Esophagus muscularis mucosa (tissue), 4 donors: ENCODE data around the gene KLF12. TPM values are rescaled to one million over a fixed set of nuclear protein-coding genes. Genes with fewer than 3 reads are reported as not detected.

Experiments used
- DNase-seq: peaks from one replicate; pipeline ENCODE4 v3.0.0-alpha.2; 2017; ENCODE audit errors: extremely low spot score
- H3K27ac ChIP-seq, 4 donors: fragments of 200-600 bp; sonication (generic); replicated peaks in 1 of 4; 1 replicate in 3 of 4; 2 replicates in 1 of 4; pipeline ENCODE4 v1.5.1; 2016 to 2019; ENCODE audit warnings: mild to moderate bottlenecking in 1 of 4
- H3K27me3 ChIP-seq, 4 donors: fragments of 200-600 bp; sonication (generic); one replicate each; pipeline versions ENCODE4 v1.5.1 to v1.6.0; 2016 to 2019
- H3K36me3 ChIP-seq, 4 donors: fragments of 200-600 bp; sonication (generic); one replicate each; pipeline ENCODE4 v1.5.1; 2016 to 2019
- H3K4me1 ChIP-seq, 4 donors: fragments of 200-600 bp; sonication (generic); one replicate each; pipeline ENCODE4 v1.5.1; 2016 to 2019
- H3K4me3 ChIP-seq, 4 donors: fragments of 200-600 bp; sonication (generic); 1 replicate in 2 of 4; 2 replicates in 2 of 4; pipeline ENCODE4 v1.5.1; 2016 to 2019; ENCODE audit warnings: mild to moderate bottlenecking in 4 of 4, moderate library complexity in 1 of 4
- H3K9me3 ChIP-seq, 4 donors: fragments of 200-600 bp; sonication (generic); 1 replicate in 3 of 4; 2 replicates in 1 of 4; pipeline ENCODE4 v1.5.1; 2016 to 2019
- CTCF ChIP-seq, 3 experiments: fragments of 200-600 bp in 2 of 3; fragments of 450-650 bp in 1 of 3; sonication (generic) in 2 of 3; IDR thresholded peaks; one replicate each; pipeline ENCODE4 v1.5.1; 2017 to 2019; ENCODE audit warnings: antibody characterized with exemption in 3 of 3, mild to moderate bottlenecking in 2 of 3, moderate library complexity in 1 of 3
- EP300 ChIP-seq: sonication (generic); formaldehyde crosslinking; IDR thresholded peaks from one replicate; pipeline ENCODE4 v1.6.1; 2017; ENCODE audit warnings: antibody characterized with exemption
- POLR2A ChIP-seq: fragments of 450-650 bp; IDR thresholded peaks from one replicate; pipeline ENCODE4 v1.6.1; 2017; ENCODE audit warnings: antibody characterized with exemption, moderate library complexity, mild to moderate bottlenecking, low read depth
- POLR2AphosphoS5 ChIP-seq, 2 donors: sonication (generic); formaldehyde crosslinking; IDR thresholded peaks; one replicate each; pipeline ENCODE4 v1.6.1; 2017; ENCODE audit warnings: antibody characterized with exemption in 2 of 2
- WGBS: methylation state at CpG from one replicate; pipeline ENCODE4 v1.1.5; 2018; 5-methylcytosine and 5-hydroxymethylcytosine counted together
- intact Hi-C: fragments of 100-400 bp; cut with DNase I; formaldehyde crosslinking; loops from one replicate; pipeline ENCODE4 v1.15.1; 2023
- total RNA-seq, 4 donors: library from RNA; depleted of rRNA; stranded (reverse); fragments of >200 nt; gene quantifications; one replicate each; pipeline versions ENCODE4 v1.1.0 to v1.2.1, GENCODE V29; 2016

Gene KLF12
- total RNA-seq, 4 donors from 2014 or later: 13.8 to 20.7 (median 17.0) TPM

- peak overlapping the region in 1 of 4 donors; percentile 24 for H3K27ac ChIP-seq
- TF ChIP-seq POLR2A (no peak), CTCF (IDR thresholded peaks at IDR 0.05) (no peak), EP300 (no peak), POLR2AphosphoS5 (IDR thresholded peaks at IDR 0.05) (no peak)
- WGBS: 55% methylated on average over 6 of the region's 6 CpGs
- DNase-seq: no peak
- H3K9me3 ChIP-seq: no peaks in the 10 kb centered on the region
- H3K36me3 ChIP-seq: no peaks in the 10 kb centered on the region
- no peaks in the 10 kb centered on the region for H3K27me3 ChIP-seq
- no peak overlapping the region for H3K4me3 ChIP-seq
- intact Hi-C loops: no loop called here
- H3K4me1 ChIP-seq: peaks cover 33 to 60% (median 48%) of the 10 kb centered on the region in 4 donors
Observed at GRCh38 chr13:74128156-74128767, 5.9 kb downstream of the KLF12 start.

DNA sequence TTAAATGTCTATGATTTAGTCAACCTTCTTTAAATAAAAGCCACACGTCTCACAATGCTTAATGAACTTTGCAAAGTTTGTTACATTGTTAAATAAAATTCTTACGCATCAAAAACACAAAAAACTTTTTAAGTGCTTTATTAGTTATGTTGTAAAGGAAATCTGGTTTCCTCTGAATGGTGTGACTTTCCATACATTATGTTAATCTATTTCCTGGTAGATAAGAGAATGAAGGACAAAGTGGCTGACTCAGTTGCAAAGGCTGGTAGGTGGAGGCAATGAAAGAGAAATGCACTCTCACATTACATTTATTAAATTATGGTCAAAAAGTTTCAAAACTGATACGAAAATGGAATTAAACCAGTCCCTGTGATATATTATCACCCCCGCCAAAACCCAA, 15.9 kb downstream of the KLF12 start:
- intact Hi-C loops: no loop called here
- TF ChIP-seq EP300 (no peak), CTCF (IDR thresholded peaks at IDR 0.05) (no peak), POLR2AphosphoS5 (IDR thresholded peaks at IDR 0.05) (no peak), POLR2A (no peak)
- peaks cover 0 to 10% (median 4%) of the 10 kb centered on the region in 4 donors for H3K4me1 ChIP-seq
- no peak overlapping the region for H3K4me3 ChIP-seq
- no peaks in the 10 kb centered on the region for H3K36me3 ChIP-seq
- H3K9me3 ChIP-seq: peaks cover 0 to 28% (median 14%) of the 10 kb centered on the region in 4 donors
- no peaks in the 10 kb centered on the region for H3K27me3 ChIP-seq
- WGBS: 95% methylated on average over 4 of the region's 4 CpGs
- no peak overlapping the region for H3K27ac ChIP-seq
- DNase-seq: no peak

- Histone ChIP-seq H3K9me3 (peaks cover 0 to 28% (median 14%) of the 10 kb centered on the region in 4 donors), H3K27me3 (no peaks in the 10 kb centered on the region), H3K36me3 (no peaks in the 10 kb centered on the region), H3K4me1 (peaks cover 0 to 17% (median 8%) of the 10 kb centered on the region in 4 donors), H3K27ac (no peak overlapping the region), H3K4me3 (no peak overlapping the region)
- intact Hi-C loops: no loop called here
- no peak for DNase-seq
- TF ChIP-seq CTCF (IDR thresholded peaks at IDR 0.05): no peak
- TF ChIP-seq EP300: no peak
- no peak for TF ChIP-seq POLR2AphosphoS5 (IDR thresholded peaks at IDR 0.05)
- no peak for TF ChIP-seq POLR2A
- 100% methylated on average over 2 of the region's 2 CpGs for WGBS
Observed at GRCh38 chr13:74117207-74117705, 16.9 kb downstream of the KLF12 start.

- Histone ChIP-seq H3K9me3 (peaks cover 0 to 21% (median 12%) of the 10 kb centered on the region in 4 donors), H3K27ac (no peak overlapping the region), H3K27me3 (no peaks in the 10 kb centered on the region), H3K36me3 (no peaks in the 10 kb centered on the region), H3K4me3 (no peak overlapping the region), H3K4me1 (peaks cover 0 to 28% (median 16%) of the 10 kb centered on the region in 4 donors)
- DNase-seq: no peak
- WGBS: 46% methylated on average over 2 of the region's 2 CpGs
- intact Hi-C loops: no loop called here
- TF ChIP-seq POLR2A (no peak), EP300 (no peak), POLR2AphosphoS5 (IDR thresholded peaks at IDR 0.05) (no peak), CTCF (IDR thresholded peaks at IDR 0.05) (no peak)
Observed at GRCh38 chr13:74115133-74115532, 19.1 kb downstream of the KLF12 start.
